ENCODE measurements around the gene ADSL.

GRCh38 chr22:40425082-40425481 is 78.8 kb downstream of the ADSL start:
- TF ChIP-seq, protein P1, sequence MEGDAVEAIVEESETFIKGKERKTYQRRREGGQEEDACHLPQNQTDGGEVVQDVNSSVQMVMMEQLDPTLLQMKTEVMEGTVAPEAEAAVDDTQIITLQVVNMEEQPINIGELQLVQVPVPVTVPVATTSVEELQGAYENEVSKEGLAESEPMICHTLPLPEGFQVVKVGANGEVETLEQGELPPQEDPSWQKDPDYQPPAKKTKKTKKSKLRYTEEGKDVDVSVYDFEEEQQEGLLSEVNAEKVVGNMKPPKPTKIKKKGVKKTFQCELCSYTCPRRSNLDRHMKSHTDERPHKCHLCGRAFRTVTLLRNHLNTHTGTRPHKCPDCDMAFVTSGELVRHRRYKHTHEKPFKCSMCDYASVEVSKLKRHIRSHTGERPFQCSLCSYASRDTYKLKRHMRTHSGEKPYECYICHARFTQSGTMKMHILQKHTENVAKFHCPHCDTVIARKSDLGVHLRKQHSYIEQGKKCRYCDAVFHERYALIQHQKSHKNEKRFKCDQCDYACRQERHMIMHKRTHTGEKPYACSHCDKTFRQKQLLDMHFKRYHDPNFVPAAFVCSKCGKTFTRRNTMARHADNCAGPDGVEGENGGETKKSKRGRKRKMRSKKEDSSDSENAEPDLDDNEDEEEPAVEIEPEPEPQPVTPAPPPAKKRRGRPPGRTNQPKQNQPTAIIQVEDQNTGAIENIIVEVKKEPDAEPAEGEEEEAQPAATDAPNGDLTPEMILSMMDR (IDR thresholded peaks at IDR 0.05; ENCODE audit: low read length): no peak
- no peak for TF ChIP-seq EZH2phosphoT487 (IDR thresholded peaks at IDR 0.05; ENCODE audit: low read length)
- no peak for TF ChIP-seq EZH2 (optimal IDR thresholded peaks at IDR 0.05; ENCODE audit: low read depth, low read length)
